Osteocyte (in vitro differentiated cells): ENCODE results near the gene CNFN. TPM values are rescaled to one million over a fixed set of nuclear protein-coding genes. Genes with fewer than 3 reads are reported as not detected.

Source experiments
- DNase-seq: peaks from one replicate; pipeline ENCODE4 v3.0.0; 2021; ENCODE audit warnings: mixed read lengths; ENCODE audit not compliant: unreplicated experiment; ENCODE audit errors: extremely low spot score
- H3K27ac Mint-ChIP-seq: one replicate; pipeline ENCODE4 v1.8.0; 2021; ENCODE audit warnings: mild to moderate bottlenecking, mixed read lengths; ENCODE audit not compliant: unreplicated experiment
- H3K27me3 Mint-ChIP-seq: one replicate; pipeline ENCODE4 v1.8.0; 2021; ENCODE audit warnings: mixed read lengths; ENCODE audit not compliant: unreplicated experiment
- H3K36me3 Mint-ChIP-seq: one replicate; pipeline ENCODE4 v1.8.0; 2021; ENCODE audit warnings: mixed read lengths; ENCODE audit not compliant: unreplicated experiment
- H3K4me1 Mint-ChIP-seq: one replicate; pipeline ENCODE4 v1.8.0; 2021; ENCODE audit warnings: mixed read lengths; ENCODE audit not compliant: unreplicated experiment
- H3K4me3 Mint-ChIP-seq: one replicate; pipeline ENCODE4 v1.8.0; 2021; ENCODE audit warnings: mild to moderate bottlenecking, moderate library complexity, mixed read lengths; ENCODE audit not compliant: unreplicated experiment
- H3K9me3 Mint-ChIP-seq: one replicate; pipeline ENCODE4 v1.8.0; 2021; ENCODE audit warnings: mixed read lengths; ENCODE audit not compliant: unreplicated experiment
- CTCF ChIP-seq: fragments of 200-600 bp; sonication (generic); IDR thresholded peaks from 2 replicates; pipeline ENCODE4 v1.5.0; 2021; ENCODE audit warnings: antibody characterized with exemption, mild to moderate bottlenecking, moderate library complexity
- total RNA-seq: library from RNA; stranded (reverse); gene quantifications from 2 replicates; pipeline ENCODE4 v1.2.1, GENCODE V29; 2021

The CNFN gene
- total RNA-seq, 1 donor from 2014 or later: not detected

GRCh38 chr19:42351079-42351735 is 38.9 kb downstream of the CNFN start:
- H3K4me3 Mint-ChIP-seq: no peak overlapping the region
- H3K36me3 Mint-ChIP-seq: peaks cover 31% of the 10 kb centered on the region
- H3K9me3 Mint-ChIP-seq: no peaks in the 10 kb centered on the region
- TF ChIP-seq CTCF: no peak
- no peaks in the 10 kb centered on the region for H3K27me3 Mint-ChIP-seq
- H3K4me1 Mint-ChIP-seq: no peaks in the 10 kb centered on the region
- DNase-seq: no peak
- no peak overlapping the region for H3K27ac Mint-ChIP-seq

- TF ChIP-seq CTCF: no peak
- H3K27ac Mint-ChIP-seq: no peak overlapping the region
- no peak for DNase-seq
Measured at GRCh38 chr19:42350417-42350816, 39.7 kb downstream of the CNFN start.

GRCh38 chr19:42349378-42350107 is 40.6 kb downstream of the CNFN start:
- H3K4me1 Mint-ChIP-seq: no peaks in the 10 kb centered on the region
- no peak for TF ChIP-seq CTCF
- no peak for DNase-seq
- H3K27me3 Mint-ChIP-seq: no peaks in the 10 kb centered on the region
- peaks cover 40% of the 10 kb centered on the region for H3K36me3 Mint-ChIP-seq
- H3K27ac Mint-ChIP-seq: no peak overlapping the region
- no peak overlapping the region for H3K4me3 Mint-ChIP-seq
- no peaks in the 10 kb centered on the region for H3K9me3 Mint-ChIP-seq

More at GRCh38 chr19:42350417-42350816, 39.7 kb downstream of the CNFN start:
- Mint-ChIP-seq H3K27me3 (no peaks in the 10 kb centered on the region), H3K4me3 (no peak overlapping the region), H3K36me3 (peaks cover 36% of the 10 kb centered on the region), H3K4me1 (no peaks in the 10 kb centered on the region), H3K9me3 (no peaks in the 10 kb centered on the region)

GRCh38 chr19:42348211-42348610 is 41.9 kb downstream of the CNFN start:
- DNase-seq: no peak
- no peak for TF ChIP-seq CTCF
- Mint-ChIP-seq H3K4me3 (no peak overlapping the region), H3K36me3 (peaks cover 35% of the 10 kb centered on the region), H3K4me1 (no peaks in the 10 kb centered on the region), H3K9me3 (no peaks in the 10 kb centered on the region), H3K27ac (no peak overlapping the region), H3K27me3 (no peaks in the 10 kb centered on the region)

GRCh38 chr19:42345191-42345812 is 44.8 kb downstream of the CNFN start:
- Mint-ChIP-seq H3K4me1 (no peaks in the 10 kb centered on the region), H3K9me3 (no peaks in the 10 kb centered on the region), H3K4me3 (no peak overlapping the region), H3K27ac (no peak overlapping the region), H3K36me3 (peaks cover 30% of the 10 kb centered on the region), H3K27me3 (no peaks in the 10 kb centered on the region)
- no peak for DNase-seq
- no peak for TF ChIP-seq CTCF
